AG09319 (cell line): ENCODE data around the gene PNPLA1.

Experiments used
- DNase-seq: peaks from one replicate; pipeline ENCODE4 v3.0.0-alpha.2; 2010; ENCODE audit warnings: low read depth; ENCODE audit errors: extremely low read depth
- TF ChIP-seq, protein P1 (sequence below): IDR thresholded peaks from 2 replicates; pipeline ENCODE4 v1.5.1; 2011; ENCODE audit warnings: low read depth, mild to moderate bottlenecking, inconsistent platforms, low read length, moderate library complexity

The PNPLA1 gene

DNA sequence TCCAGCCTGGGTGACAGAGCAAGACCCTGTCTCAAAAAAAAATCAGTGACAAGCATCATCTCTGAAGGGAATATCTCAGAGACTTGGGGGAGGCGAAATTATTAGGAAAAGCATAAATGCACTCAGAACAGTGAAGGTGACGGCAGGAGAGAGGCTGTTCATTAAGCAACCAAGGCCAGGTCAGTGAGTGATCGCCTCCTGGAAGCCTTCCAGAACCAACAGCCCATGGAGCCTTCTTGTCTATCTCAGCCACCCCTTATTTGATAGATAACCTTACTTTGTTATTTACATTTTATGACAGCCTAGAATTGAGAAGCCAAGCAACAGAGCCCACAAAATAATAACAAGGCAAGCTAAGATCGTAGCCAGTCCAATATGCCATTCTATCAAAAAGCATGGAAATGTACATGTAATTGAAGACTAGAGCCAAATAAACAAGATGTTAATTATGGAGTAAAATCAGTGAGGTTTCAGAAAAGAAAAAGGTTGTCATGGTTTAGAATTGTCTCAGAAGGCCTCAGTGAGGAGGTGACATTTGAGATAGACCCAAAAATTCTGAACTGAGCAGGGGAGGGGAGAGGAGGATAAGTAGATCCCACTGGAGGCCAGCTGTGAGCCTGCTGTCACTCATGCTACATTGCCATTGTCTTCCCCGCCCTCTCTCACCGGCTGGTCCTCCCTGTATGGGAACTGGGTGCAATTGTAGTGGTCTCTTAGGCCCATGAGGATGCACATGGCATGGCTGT is 49.0 kb downstream of the PNPLA1 start:
- TF ChIP-seq, protein P1, sequence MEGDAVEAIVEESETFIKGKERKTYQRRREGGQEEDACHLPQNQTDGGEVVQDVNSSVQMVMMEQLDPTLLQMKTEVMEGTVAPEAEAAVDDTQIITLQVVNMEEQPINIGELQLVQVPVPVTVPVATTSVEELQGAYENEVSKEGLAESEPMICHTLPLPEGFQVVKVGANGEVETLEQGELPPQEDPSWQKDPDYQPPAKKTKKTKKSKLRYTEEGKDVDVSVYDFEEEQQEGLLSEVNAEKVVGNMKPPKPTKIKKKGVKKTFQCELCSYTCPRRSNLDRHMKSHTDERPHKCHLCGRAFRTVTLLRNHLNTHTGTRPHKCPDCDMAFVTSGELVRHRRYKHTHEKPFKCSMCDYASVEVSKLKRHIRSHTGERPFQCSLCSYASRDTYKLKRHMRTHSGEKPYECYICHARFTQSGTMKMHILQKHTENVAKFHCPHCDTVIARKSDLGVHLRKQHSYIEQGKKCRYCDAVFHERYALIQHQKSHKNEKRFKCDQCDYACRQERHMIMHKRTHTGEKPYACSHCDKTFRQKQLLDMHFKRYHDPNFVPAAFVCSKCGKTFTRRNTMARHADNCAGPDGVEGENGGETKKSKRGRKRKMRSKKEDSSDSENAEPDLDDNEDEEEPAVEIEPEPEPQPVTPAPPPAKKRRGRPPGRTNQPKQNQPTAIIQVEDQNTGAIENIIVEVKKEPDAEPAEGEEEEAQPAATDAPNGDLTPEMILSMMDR: no peak
- no peak for DNase-seq

DNA sequence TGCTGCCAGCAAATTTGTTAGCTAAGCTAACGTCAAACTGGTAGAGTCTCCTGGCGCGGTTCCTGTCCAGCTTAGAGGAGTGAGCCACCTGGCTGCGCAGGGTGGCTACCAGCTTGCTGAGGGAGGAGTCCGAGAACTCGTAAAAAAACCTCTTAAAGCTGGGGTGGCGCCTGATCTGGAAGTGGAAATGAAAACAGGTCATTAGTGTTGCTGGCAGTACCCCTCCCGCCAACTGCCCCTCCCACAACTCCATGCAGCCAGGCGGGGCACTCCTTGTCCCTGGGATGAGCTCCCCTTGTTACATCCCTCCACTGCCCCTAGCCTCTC is 49.5 kb downstream of the PNPLA1 start:
- TF ChIP-seq, protein P1: no peak
- no peak for DNase-seq

DNA sequence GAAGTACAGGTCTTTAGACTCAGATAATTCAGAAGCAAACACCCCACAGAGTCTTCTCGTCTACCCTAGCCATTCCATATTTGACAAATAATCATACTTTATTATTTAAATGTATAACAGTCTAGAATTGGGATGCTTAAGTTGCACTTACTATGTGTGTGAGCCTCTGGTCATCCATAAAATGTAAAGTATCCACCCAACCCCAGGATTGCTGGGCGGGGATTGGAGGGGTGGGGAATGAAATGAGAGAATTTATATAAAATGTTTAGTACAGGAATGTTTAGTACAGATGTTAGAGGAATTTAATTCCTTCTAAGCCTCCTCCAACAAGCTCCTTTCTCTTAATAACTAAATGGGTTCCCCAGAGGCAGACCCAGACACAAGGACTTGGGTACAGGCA is 50.0 kb downstream of the PNPLA1 start:
- DNase-seq: no peak
- TF ChIP-seq, protein P1: no peak

DNA sequence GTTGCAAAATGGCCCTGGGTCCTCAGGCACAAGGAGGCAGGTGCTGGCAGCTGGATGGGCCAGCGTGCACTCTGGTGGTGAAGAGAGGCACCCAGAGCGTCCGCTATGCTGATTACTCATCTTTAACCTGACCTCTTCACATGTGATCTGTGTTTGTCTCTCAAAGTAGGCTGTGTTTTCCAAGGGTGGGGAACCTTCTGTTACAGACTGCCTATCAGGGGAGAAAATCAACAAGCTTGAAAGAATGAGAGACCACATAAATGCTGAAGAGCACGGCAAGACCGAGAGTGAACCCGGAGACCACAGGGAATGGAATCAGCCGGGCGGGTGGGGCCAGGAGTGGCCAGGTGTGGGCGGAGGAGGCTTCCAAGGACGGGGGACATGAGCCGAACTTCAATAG is 50.6 kb downstream of the PNPLA1 start:
- no peak for DNase-seq
- TF ChIP-seq, protein P1: no peak

DNA sequence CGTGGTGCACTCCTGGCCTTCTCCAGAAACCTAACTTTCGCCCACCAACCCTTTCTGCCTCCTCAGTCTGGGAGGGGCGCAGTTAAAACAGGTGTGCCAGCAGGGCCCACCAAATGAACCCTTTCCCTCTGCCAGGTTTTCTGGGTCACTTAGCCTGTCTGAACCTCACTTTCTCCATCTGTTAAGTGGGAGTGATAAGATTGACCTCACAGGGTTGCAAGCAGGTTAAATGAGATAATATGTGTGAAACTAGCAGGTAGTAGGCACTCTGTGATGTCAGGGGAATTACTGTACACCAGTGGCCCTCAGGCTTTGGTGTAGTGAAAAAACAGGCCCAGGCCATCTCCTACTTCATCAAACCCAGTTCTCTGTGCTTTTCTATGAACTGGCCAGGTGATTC is 52.7 kb downstream of the PNPLA1 start:
- TF ChIP-seq, protein P1: no peak
- no peak for DNase-seq

DNA sequence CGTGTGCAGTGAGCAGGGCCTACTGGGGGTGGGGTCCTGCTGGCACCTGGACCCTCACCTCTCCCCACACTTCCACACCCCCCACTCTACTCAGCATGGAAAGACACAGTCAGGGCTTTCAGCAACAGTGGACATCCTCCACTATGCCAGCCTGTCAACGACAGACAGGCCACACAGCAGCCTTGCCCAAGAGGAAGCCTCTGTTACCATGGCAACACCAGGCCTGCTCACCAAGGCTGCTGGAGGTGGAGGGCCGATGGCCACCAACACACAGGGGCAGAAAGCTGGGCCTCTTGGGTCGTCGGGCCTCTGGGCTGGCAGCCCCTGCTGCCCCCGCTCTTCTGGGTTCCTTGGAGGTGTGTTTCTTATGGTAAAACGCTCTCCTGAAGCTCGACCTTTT is 53.2 kb downstream of the PNPLA1 start:
- TF ChIP-seq, protein P1: no peak
- DNase-seq: no peak

DNA sequence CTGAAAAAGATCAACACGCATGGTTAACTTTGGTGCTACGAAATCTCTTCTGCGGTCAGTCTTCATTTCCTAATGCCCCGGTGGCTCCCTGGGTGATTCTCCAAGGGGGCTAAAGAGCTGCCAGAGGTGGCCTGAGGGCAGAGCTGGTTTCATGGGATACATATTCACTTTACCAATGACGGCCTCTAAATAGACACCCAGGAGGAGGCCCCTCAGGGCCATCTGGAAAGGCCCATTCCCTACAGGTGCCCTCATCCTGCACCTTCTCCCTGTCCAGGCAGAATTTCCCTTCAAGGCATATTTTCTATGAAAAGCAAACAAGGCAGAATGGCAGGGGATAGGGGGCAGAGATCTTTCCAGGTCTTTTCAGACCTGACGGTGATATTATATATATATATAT is 54.3 kb downstream of the PNPLA1 start:
- DNase-seq: no peak
- TF ChIP-seq, protein P1: no peak
